GM12891 (cell line): ENCODE data around the gene SERAC1.

Experiments
- DNase-seq: peaks from one replicate; pipeline ENCODE4 v3.0.0; 2011; ENCODE audit warnings: low spot score; ENCODE audit not compliant: insufficient read length
- FAIRE-seq: peaks from 2 replicates; lab custom pipeline; 2011; peaks lifted over from hg19 to GRCh38; lab: Jason Lieb, UNC
- PAX5 ChIP-seq: IDR thresholded peaks from 2 replicates; pipeline ENCODE4 v1.6.1; 2011; ENCODE audit warnings: low read length, moderate library complexity, mild to moderate bottlenecking; ENCODE audit not compliant: insufficient read depth, severe bottlenecking
- POLR2A ChIP-seq: IDR thresholded peaks from 2 replicates; pipeline ENCODE4 v1.6.1; 2011; ENCODE audit warnings: low read depth, low read length, control low read depth
- POLR2AphosphoS5 ChIP-seq: IDR thresholded peaks from 2 replicates; pipeline ENCODE4 v1.6.1; 2011; ENCODE audit warnings: low read depth, low read length, control low read depth
- POU2F2 ChIP-seq: IDR thresholded peaks from 2 replicates; pipeline ENCODE4 v1.6.1; 2011; ENCODE audit warnings: low read depth, mild to moderate bottlenecking, control low read depth, low read length, moderate library complexity
- SPI1 ChIP-seq: IDR thresholded peaks from 2 replicates; pipeline ENCODE4 v1.6.1; 2011; ENCODE audit warnings: low read depth, low read length, control low read depth
- TAF1 ChIP-seq: IDR thresholded peaks from 2 replicates; pipeline ENCODE4 v1.6.1; 2011; ENCODE audit warnings: low read depth, low read length, control low read depth

The SERAC1 gene

GRCh38 chr6:158110986-158111385, 57.1 kb downstream of the SERAC1 start:
- DNase-seq, result no peak
- no peak for FAIRE-seq
- TF ChIP-seq TAF1, result no peak
- no peak for TF ChIP-seq POU2F2
- no peak for TF ChIP-seq PAX5
- TF ChIP-seq SPI1, result no peak
- TF ChIP-seq POLR2AphosphoS5, result no peak
- TF ChIP-seq POLR2A, result no peak

GRCh38 chr6:158109748-158110147, 58.3 kb downstream of the SERAC1 start:
- DNase-seq (no peak), FAIRE-seq (no peak)
- TF ChIP-seq SPI1 (no peak), POU2F2 (no peak), PAX5 (no peak), POLR2AphosphoS5 (no peak), TAF1 (no peak), POLR2A (no peak)

- FAIRE-seq (no peak), DNase-seq (no peak)
- TF ChIP-seq SPI1 (no peak), PAX5 (no peak), POLR2AphosphoS5 (no peak), TAF1 (no peak), POU2F2 (no peak), POLR2A (no peak)
Measured at GRCh38 chr6:158104696-158105095, 63.4 kb downstream of the SERAC1 start.

GRCh38 chr6:158103228-158103627, 64.8 kb downstream of the SERAC1 start:
- TF ChIP-seq TAF1 (no peak), SPI1 (no peak), POLR2AphosphoS5 (no peak), PAX5 (no peak), POLR2A (no peak), POU2F2 (no peak)
- DNase-seq, result no peak
- no peak for FAIRE-seq

GRCh38 chr6:158095671-158096070, 72.4 kb downstream of the SERAC1 start:
- TF ChIP-seq SPI1 (no peak), POLR2AphosphoS5 (no peak), POLR2A (no peak), POU2F2 (no peak), PAX5 (no peak), TAF1 (no peak)
- FAIRE-seq (no peak), DNase-seq (no peak)

- TF ChIP-seq POLR2A, result no peak
- FAIRE-seq (no peak), DNase-seq (no peak)
Measured at GRCh38 chr6:158095031-158095430, 73.0 kb downstream of the SERAC1 start.

GRCh38 chr6:158092806-158093205, 75.3 kb downstream of the SERAC1 start:
- DNase-seq (no peak), FAIRE-seq (no peak)
- TF ChIP-seq POLR2A, result no peak
- no peak for TF ChIP-seq SPI1
- TF ChIP-seq POLR2AphosphoS5, result no peak
- TF ChIP-seq TAF1, result no peak
- TF ChIP-seq POU2F2, result no peak
- no peak for TF ChIP-seq PAX5

- TF ChIP-seq PAX5 (no peak), SPI1 (no peak), POLR2A (no peak), POLR2AphosphoS5 (no peak), TAF1 (no peak), POU2F2 (no peak)
- FAIRE-seq (no peak), DNase-seq (no peak)
Measured at GRCh38 chr6:158087224-158087867, 80.7 kb downstream of the SERAC1 start.

GRCh38 chr6:158086504-158087223, 81.4 kb downstream of the SERAC1 start:
- FAIRE-seq, result peak; percentile 35
- no peak for DNase-seq
- TF ChIP-seq PAX5, result no peak
- no peak for TF ChIP-seq POU2F2
- no peak for TF ChIP-seq POLR2AphosphoS5
- TF ChIP-seq SPI1, result no peak
- TF ChIP-seq POLR2A, result no peak
- TF ChIP-seq TAF1, result no peak

- DNase-seq (no peak), FAIRE-seq (no peak)
- TF ChIP-seq POU2F2, result no peak
- TF ChIP-seq PAX5, result no peak
- no peak for TF ChIP-seq POLR2A
- no peak for TF ChIP-seq TAF1
- peak; percentile 58 for TF ChIP-seq SPI1
- no peak for TF ChIP-seq POLR2AphosphoS5
Measured at GRCh38 chr6:158086054-158086503, 82.0 kb downstream of the SERAC1 start.
